Endometrial microvascular endothelial cells (primary cell): Measurements from ENCODE around the gene NR0B1. TPM values are rescaled to one million over a fixed set of nuclear protein-coding genes. Genes with fewer than 3 reads are reported as not detected.

Experiments
- in situ Hi-C: cut with HindIII; loops from 2 replicates; pipeline ENCODE4 v1.10.0; 2017; ENCODE audit warnings: low sequenced_read_pairs, low pct_unique_long_range_greater_than_20kb; ENCODE audit errors: inconsistent ontology term
- total RNA-seq: library from RNA; depleted of rRNA; stranded (reverse); fragments of >200 nt; gene quantifications from one replicate; pipeline ENCODE4 v1.2.3, GENCODE V29; 2015; ENCODE audit errors: inconsistent ontology term

Gene NR0B1, protein sequence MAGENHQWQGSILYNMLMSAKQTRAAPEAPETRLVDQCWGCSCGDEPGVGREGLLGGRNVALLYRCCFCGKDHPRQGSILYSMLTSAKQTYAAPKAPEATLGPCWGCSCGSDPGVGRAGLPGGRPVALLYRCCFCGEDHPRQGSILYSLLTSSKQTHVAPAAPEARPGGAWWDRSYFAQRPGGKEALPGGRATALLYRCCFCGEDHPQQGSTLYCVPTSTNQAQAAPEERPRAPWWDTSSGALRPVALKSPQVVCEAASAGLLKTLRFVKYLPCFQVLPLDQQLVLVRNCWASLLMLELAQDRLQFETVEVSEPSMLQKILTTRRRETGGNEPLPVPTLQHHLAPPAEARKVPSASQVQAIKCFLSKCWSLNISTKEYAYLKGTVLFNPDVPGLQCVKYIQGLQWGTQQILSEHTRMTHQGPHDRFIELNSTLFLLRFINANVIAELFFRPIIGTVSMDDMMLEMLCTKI
- total RNA-seq = not detected

DNA sequence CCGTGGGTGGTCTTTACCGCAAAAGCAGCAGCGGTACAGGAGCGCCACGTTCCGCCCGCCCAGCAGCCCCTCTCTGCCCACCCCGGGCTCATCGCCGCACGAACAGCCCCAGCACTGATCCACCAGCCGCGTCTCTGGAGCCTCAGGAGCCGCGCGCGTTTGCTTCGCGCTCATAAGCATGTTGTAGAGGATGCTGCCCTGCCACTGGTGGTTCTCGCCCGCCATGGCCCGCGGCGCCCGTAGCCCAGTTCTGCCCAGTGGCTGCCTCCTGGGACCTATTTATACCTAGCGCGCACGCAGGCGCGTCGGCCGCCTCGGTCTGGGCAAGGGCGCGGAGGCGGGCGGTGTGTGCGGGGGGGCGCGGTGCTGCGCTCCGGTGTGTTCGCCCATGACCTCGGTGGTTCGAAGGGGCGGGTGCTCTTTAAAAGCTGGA, at the start of gene NR0B1:
NR0B1 (minus strand) TSS at position 252 of the 433 bp plus-strand sequence; CDS start at position 225, 27 bp downstream.
- in situ Hi-C loops = no loop called here

DNA sequence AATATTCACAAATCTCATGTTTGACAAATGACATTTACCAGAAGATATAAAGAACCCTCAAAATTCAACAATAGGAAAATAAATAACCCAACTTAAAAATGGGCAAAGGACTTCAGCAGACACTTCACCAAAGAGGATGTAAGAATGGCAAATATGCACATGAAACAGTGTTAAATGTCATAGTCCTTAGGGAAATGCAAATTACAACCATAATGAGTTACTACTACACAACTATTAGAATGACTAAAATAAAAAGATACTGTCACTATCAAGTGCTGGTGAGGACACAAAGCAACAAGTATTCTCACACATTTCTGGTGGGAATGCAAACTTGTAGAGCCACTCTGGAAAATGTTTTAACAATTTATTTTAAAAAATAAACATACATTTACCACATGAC, 40.8 kb upstream of the NR0B1 start:
- in situ Hi-C loops = no loop called here

DNA sequence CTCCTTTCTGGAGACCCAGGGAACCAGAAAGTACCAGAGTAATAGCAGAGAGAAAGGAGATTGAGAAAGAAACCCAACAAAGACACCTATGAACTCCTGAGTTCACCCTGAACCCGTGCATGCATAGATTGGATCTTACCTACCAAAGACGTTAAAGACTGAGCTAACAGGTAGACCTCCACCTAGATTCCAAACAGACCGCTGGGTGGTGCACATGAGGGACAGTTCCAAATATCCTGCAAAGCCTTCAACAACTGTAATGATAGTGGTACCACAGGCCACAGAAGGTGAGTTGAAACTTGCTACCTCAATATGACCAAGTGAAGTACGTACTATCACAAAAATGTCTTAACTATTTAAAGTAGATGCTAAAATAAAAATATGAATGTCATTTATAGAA, 34.0 kb upstream of the NR0B1 start:
- in situ Hi-C loops = no loop called here

DNA sequence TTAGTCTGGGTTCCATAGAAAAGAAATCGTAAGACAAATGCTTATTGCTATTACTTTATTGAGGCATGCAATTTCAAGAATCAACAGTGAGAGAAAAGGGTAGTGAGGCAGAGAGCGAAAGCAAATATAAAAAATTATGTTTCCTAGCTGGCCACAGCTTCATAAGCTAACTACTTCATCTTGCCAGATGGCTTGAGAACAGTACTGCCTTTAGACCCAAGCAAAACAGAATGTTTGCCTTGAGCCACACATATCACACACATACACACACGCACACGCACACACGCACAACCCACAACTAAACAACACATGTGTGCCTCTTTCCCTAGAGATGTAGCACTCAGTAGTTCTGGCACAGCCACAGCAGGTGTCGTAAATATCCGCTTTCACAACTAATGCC, 31.6 kb upstream of the NR0B1 start:
- in situ Hi-C loops = no loop called here

DNA sequence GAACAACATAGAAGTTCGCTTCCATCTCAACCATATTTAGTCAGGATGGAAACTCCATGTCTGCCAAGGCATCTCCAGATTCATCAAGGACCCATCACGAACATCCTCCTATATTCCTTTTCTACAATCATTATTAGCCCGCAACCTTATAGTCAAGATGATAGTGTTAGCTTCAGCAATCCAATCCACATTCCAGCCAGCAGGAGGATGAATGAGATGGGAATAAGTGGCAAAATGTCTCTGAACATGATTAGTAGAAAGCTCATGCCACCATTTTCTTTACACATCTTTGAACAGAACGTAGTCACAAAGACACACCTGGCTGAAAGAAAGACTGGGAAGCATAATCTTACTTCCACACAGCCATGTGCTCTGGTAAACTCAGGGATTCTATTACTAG, 18.6 kb upstream of the NR0B1 start:
- in situ Hi-C loops = no loop called here

DNA sequence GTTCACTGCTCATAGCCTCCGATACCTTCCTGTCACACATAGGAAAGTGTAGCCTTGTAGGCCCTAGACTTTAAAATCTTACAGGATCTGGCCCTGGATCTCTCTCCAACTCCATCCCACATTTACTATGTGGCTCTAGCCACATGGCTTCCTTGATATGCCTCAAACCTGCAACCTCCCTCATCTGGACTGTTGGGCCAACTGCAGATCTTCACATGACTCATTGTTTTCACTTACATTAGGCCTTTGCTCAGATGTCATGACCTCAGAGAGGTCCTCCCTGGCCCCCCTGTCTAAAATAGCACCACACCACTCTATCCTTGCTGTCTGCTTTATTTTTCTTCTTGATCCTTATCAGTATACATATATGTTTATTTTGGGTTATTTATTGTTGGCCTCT, 8.1 kb upstream of the NR0B1 start:
- in situ Hi-C loops = no loop called here

DNA sequence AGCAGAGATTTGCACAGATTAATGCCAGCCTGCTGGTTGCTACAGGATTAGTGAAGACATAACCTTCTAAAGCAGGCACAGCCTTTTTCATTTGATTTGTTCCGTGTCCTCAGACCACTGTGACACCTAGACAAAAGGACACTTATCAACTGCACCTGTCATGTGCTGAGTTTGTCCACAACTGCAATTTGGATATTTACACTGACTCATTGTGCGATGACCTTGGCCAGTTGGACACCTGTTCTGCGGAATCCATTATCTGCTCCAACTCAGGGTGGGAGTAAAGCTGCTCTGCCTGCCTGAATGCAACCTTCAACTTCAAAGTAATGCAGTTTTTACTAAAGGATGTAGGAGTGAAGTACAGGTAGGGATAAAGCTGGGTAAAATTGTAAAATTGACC, 4.1 kb upstream of the NR0B1 start:
- in situ Hi-C loops = no loop called here

DNA sequence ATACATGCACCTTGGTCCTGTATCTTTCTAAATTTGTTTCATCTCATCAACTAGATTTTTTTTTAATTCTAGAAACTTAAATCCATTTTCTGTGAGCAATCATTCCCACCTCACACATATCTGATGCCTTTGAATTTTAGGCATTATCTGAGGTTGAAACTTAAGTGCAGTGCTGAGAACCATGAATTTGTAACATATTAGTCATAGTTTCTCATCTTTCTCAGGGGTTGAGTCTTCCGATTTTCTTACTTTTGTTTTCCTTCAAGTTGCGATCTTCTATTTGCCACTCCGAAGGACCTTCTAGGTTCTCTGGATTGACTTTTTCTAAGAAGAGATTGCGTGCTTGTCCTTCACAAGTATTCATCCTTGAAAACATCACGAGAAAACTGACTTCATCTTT, 3.7 kb upstream of the NR0B1 start:
- in situ Hi-C loops = no loop called here

DNA sequence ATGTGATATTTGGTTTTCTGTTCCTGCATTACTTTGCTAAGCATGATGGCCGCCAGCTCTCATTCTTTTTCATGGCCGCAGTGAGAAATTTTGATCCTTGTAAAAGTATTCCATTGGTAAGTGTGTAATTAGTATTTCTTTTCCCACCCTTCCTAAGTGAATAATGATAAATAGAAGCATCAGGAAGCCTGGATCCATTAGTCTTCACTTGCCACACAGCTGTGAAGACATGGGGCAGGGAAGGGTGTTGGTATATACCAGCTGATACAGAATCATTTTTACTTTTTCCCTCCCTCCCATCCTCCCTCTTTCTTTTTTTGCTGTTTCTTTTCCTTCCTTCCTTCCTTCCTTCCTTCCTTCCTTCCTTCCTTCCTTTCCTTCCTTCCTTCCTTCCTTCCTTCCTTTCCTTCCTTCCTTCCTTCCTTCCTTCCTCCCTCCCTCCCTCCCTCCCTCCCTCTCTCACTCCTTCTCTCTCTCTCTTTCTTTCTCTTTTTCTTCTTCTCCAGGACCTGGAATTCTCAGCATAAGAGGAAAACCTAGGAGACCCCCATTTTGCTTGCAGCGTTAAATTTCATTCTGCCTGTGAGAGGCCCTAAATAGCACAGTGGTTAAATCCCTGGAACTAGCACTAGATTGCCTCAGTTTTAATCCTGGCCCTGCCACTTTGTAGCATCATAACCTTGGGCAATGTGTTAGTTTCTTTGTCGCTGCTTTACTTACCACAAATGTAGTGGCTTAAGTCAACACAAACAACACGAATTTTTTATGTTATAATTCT, 1.4 kb upstream of the NR0B1 start:
- in situ Hi-C loops = no loop called here

DNA sequence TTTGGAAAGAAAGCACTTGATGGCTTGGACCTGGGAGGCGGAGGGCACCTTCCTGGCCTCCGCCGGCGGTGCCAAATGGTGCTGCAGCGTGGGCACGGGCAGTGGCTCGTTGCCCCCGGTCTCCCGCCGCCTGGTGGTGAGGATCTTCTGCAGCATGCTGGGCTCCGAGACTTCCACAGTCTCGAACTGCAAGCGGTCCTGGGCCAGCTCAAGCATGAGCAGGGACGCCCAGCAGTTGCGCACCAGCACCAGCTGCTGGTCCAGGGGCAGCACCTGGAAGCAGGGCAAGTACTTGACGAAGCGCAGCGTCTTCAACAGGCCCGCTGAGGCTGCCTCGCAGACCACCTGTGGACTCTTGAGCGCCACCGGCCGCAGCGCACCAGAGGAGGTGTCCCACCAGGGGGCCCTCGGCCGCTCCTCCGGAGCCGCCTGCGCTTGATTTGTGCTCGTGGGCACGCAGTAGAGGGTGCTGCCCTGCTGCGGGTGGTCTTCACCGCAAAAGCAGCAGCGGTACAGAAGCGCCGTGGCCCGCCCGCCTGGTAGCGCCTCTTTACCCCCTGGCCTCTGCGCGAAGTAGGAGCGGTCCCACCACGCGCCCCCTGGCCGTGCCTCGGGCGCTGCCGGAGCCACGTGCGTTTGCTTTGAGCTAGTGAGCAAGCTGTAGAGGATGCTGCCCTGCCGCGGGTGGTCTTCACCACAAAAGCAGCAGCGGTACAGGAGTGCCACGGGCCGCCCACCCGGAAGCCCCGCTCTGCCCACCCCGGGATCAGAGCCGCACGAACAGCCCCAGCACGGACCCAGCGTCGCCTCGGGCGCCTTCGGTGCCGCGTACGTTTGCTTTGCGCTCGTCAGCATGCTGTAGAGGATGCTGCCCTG, 689 bp downstream of the NR0B1 start:
- in situ Hi-C loops = no loop called here

DNA sequence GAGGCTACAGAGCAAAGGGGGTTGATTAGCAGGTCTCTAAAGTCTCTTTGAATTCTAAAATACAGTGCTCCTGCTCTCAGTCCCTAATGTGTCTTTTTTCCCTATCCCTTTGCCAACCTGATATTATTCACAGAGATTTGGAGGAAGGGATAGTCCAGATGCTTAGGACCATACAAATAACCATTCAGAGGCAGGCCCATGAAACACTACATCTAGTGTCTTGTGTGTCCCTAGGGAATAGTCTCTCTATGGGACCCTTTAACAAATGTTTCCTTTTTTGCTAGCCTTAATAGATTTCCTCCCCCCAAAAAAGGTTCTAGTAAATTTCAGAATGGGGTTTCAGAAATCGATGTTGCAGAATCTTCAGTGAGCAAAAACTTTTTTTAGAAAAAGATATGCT, 1.7 kb downstream of the NR0B1 start:
- in situ Hi-C loops = no loop called here

DNA sequence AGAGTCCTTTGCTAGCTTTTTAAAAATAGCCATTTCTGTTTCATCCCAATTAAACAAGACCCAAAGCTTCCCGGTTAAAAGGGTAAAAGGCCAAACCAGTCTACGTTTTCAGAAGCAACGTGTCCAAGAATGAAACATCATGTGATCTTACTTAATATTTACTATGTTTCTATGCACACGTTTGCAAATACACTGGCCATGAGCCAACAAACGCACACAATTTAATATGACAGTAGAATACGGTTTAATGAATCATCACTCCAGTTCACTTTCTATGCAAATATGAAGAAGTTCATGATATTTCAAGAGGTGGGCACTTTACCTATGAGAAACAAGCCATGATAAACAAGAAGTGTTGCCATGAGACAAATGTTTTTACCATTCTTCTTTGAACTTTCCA, 4.3 kb downstream of the NR0B1 start:
- in situ Hi-C loops = no loop called here

DNA sequence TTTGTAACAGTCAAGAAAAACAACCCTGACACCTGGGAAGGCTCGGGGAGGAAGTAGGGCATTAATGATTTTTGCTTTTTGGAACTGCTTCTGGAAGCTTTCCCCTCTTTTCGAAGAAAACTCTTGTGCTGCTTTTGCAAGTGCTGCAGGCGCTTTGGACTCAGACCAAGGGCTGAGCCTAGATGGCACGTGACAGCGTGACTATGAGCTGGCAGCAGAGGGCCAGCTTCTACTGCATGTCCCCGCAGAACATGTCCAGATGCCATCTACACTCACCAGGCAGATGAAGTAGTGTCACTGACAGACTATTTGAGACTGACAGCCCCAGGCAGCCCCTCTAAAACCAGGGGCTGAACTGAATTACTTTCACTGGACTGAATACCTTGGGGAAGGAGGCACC, 6.2 kb downstream of the NR0B1 start:
- in situ Hi-C loops = no loop called here

DNA sequence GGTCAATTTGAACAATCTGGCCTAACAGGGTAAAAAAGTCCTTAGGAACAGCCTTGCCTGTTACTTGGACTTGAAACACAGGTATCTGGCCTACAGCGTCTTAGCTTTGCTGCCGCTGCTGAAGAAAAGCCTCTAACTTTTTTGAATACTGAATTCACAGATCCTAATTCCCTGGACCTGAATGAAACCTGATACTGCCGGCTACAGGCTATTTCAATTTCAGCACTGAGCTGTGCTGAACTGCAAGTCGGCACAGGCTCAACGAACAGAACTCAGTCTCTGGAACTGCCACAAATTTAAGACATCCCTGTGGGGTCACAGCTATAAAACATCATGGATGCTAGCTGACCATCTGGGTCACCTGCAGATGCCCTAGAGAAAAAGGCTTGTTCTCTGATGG, 7.2 kb downstream of the NR0B1 start:
- in situ Hi-C loops = no loop called here

DNA sequence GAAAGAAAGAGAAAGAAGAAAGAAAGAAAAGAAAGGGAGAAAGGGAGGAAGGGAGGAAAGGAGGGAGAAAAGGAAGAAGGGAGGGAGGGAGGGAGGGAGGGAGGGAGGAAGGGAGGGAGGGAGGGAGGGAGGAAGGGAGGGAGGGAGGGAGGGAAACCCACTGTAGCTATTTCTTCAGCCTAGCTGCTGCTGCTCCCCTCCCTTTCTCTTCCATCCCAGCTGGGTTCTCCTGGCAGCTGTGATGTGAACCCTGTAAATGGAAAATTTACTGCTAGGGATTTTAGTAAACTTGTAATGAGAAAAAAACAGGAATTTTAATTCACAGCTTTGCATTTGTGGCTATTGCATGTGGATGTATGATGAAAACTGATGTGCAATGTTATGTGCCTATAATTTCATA, 8.0 kb downstream of the NR0B1 start:
- in situ Hi-C loops = no loop called here

DNA sequence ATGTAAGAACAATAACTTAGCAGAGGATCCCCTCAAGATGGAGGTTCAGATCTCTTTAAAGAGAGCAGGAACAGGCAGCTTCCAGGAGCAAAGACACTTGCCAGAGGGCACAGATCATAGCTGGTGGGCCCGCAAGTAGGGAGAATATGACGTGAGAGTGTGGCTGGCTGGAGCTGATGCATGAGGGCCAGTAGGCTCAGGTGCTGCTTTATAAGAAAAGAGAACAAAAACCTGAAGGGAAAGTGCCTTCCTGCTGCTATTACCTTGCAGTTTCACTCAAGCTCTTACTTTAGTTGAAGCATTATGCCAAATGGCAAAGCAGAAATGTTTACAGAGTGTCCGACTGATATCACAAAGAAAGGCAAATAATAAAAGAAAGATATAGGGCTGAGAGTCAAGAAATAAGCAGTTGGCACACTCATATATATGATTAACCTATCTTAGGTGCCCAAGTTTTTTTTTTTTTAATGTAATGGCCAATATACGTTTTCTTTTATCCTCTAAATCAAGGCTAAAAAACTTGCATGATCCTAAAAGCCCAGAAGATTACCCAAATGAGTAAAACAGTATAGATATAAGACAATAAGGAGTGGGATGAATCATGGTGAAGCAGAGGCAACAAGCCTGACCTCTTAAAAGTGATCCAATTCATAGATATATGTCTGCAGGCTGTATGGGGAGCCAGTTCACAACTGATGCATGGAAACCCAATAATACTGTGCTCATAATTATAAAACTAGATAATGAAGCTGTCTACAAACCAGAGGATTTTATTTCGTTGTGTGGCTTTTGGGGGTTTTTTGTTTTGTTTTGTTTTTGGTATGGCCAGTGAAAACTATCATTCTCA, 12.6 kb downstream of the NR0B1 start:
- in situ Hi-C loops = no loop called here

DNA sequence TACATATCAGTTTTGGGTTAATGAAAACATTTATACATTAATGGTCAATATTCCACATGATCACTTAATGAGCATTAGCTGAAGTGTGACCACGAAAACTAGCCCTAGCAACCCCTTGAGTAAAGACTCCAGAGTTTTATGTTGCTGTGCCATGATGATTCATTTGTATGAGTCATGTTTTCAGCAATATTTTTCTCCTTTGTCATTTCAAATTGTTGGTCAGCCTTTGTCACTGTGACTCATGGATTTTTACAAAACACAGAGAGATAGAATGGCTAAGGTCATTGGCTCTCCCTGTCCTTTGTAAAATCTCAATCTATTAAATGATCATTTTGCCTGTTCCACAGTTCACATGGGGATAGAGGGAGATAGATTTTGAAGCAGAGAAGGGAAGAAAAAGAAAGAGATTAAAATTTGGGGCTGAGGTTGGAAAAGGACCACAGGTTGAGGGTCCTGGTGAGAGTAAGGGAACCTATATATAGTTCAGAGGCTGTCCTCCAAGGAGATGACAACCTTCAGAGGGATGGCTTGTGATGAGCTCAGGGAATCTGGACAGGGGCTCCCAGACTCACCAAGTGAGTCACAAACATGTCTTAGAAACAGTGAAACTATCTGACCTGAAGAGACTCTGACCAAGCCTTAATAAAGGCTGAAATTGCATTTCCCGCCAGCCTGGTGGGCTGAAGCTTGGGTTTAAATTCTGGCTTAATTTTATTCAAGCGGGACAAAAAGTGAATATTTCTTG, 25.6 kb downstream of the NR0B1 start:
- in situ Hi-C loops = no loop called here

DNA sequence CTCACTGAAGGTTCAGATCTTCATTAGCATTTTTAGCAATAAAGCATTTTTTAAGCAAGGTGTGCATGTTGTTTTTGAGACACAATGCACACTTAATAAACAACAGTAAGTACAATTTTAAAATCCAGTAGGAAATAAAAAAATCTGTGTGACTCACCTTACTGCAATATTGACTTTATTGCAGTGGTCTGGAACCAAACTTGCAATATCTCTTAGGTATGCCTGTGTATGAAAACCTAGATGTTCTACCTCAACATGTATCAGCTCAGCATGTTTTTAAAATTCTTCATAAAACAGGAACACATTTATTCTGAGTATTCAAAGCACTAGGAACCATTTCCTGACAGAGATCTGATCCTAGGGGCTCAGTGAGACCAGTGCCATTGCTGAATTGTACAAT, 26.7 kb downstream of the NR0B1 start:
- in situ Hi-C loops = no loop called here
